Fibroblast of lung (primary cell): ENCODE results near the gene PRDX1.

Experiments used
- CTCF ChIP-seq, 2 donors: IDR thresholded peaks in 1 of 2; conservative IDR thresholded peaks in 1 of 2; 1 replicate in 1 of 2; 2 replicates in 1 of 2; pipeline ENCODE4 v1.5.1; 2011 to 2012; ENCODE audit warnings: low read length in 2 of 2, control low read depth in 1 of 2, inconsistent platforms in 1 of 2, low read depth in 1 of 2, mild to moderate bottlenecking in 1 of 2
- EZH2 ChIP-seq: IDR thresholded peaks from 2 replicates; pipeline ENCODE4 v1.5.1; 2012; ENCODE audit warnings: low read length, control low read depth, mild to moderate bottlenecking; ENCODE audit errors: missing control alignments

GRCh38 chr1:45479039-45479748 is 42.5 kb downstream of the PRDX1 start:
- TF ChIP-seq CTCF (conservative IDR thresholded peaks at IDR 0.05 in 1 of 2, IDR thresholded peaks at IDR 0.05 in 1 of 2; ENCODE audit: low read depth in 1 of 2, low read length in 2 of 2): no peak
- TF ChIP-seq EZH2: no peak
